ENCODE measurements around the gene NPHS1. TPM values are rescaled to one million over a fixed set of nuclear protein-coding genes. Genes with fewer than 3 reads are reported as not detected.
"Not testable (repeated sequence)": the region's sequence is repeated elsewhere in the genome, so short reads cannot be mapped to it uniquely, and the experiment has no call there.

Gene NPHS1
- total RNA-seq, 4 donors from 2014 or later: not detected

DNA sequence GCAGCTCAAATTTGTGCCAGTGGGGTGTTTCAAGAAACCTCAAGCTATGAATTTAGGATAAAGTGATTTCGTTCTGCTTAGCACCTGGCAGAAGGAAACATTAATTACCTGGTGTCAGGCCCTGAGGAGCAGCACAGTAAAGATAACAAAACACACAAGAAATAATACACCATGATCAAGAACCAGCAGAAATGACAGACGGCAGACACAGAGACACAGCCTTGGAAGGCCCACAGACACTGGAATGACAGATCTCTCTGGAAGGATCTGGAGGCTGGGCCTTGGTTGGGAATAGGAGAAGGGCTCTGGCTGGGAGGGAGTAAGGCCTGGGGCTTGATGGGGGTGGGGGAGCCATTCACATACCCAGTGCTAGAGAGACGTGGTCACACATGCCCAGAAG, 50.5 kb downstream of the NPHS1 start:
- H3K4me1 ChIP-seq: no peaks in the 10 kb centered on the region
- no peak overlapping the region for H3K27ac ChIP-seq
- WGBS, 2 donors: 29 to 41% methylated on average over 2 to 3 of the region's 3 CpGs
- no peak overlapping the region for H3K4me3 ChIP-seq
- intact Hi-C loops (cut with DNase I): no loop called here
- H3K27me3 ChIP-seq: peaks cover 0 to 58% (median 3%) of the 10 kb centered on the region in 4 donors
- TF ChIP-seq, protein P1, sequence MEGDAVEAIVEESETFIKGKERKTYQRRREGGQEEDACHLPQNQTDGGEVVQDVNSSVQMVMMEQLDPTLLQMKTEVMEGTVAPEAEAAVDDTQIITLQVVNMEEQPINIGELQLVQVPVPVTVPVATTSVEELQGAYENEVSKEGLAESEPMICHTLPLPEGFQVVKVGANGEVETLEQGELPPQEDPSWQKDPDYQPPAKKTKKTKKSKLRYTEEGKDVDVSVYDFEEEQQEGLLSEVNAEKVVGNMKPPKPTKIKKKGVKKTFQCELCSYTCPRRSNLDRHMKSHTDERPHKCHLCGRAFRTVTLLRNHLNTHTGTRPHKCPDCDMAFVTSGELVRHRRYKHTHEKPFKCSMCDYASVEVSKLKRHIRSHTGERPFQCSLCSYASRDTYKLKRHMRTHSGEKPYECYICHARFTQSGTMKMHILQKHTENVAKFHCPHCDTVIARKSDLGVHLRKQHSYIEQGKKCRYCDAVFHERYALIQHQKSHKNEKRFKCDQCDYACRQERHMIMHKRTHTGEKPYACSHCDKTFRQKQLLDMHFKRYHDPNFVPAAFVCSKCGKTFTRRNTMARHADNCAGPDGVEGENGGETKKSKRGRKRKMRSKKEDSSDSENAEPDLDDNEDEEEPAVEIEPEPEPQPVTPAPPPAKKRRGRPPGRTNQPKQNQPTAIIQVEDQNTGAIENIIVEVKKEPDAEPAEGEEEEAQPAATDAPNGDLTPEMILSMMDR (IDR thresholded peaks at IDR 0.05): no peak
- no peak for TF ChIP-seq POLR2A (IDR thresholded peaks at IDR 0.05)
- no peaks in the 10 kb centered on the region for H3K36me3 ChIP-seq
- no peaks in the 10 kb centered on the region for H3K9me3 ChIP-seq
- no peak for DNase-seq

DNA sequence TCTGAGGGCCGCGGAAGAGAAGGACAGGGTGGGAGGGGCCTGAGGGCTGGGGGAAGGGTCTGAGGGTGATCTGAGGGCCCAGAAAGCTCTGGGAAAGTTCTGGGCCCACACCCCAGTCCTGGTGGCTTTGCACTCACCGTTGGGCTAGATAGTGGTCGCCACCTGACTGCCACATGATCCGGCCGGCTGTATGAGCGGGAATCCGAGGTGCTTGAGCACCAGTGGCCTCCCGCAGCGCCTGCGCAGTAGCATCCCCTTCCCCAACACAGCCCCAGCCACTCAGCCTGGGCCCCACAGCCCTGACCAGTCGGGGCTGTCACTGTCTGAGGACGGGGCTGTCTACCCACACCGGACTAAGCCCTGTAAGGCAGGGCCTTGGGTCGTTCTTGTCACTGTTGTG, 54.6 kb downstream of the NPHS1 start:
- intact Hi-C loops (cut with DNase I): no loop called here
- Histone ChIP-seq H3K4me1 (no peaks in the 10 kb centered on the region), H3K27me3 (peaks cover 0 to 71% (median 5%) of the 10 kb centered on the region in 4 donors), H3K4me3 (peak overlapping the region in 2 of 4 donors; percentile 15 to 43), H3K27ac (no peak overlapping the region), H3K36me3 (no peaks in the 10 kb centered on the region), H3K9me3 (no peaks in the 10 kb centered on the region)
- TF ChIP-seq, protein P1 (IDR thresholded peaks at IDR 0.05): no peak
- no peak for TF ChIP-seq POLR2A (IDR thresholded peaks at IDR 0.05)
- 6 to 14% methylated on average over 6 of the region's 15 CpGs for WGBS, 2 donors
- no peak for DNase-seq

DNA sequence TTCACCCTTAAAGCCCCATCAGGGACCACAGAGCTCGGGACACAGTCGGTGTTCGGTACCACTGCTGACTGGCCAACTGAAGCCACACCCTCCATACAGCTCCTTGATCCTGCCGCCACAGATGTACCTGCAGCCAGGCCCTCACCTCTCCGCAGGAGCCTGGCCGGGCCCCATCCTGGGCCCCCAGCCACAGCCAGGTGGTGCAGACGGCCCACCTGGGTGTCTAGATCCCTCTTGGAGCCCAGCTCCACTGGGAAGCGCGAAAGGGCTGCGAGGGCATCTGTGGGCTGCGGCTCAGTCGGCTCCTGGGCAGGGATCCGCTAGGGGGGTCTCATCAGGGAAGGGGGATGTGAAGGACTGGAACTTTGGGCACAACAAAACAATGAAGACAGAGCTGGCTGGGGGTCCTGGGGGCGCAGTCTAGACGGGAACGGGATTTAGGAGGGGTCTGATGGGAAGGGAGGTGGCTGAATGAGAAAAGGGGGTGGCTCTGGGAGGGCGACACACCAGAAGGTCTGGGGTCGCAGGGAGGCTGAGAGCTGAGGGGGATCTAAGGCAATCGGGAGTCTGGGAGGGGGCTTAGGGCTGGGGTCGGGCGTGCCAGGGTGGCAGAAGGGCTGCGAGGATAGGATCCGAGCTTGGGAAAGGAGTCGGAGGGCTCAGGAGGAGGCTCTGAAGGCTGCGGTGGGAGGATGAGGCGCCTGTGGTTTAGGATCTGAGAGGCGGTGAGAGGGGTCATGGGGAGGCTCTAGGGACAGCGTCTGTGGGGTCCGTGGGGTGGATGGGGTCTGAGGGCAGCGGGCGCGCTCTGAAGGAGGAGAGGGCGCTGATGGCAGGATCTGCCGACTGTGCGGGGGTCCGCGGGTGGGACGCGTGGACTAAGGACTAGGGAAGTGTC, 55.4 kb downstream of the NPHS1 start:
- no peak for DNase-seq
- intact Hi-C loops (cut with DNase I): no loop called here
- Histone ChIP-seq H3K27ac (no peak overlapping the region), H3K4me1 (no peaks in the 10 kb centered on the region), H3K36me3 (no peaks in the 10 kb centered on the region), H3K4me3 (peak overlapping the region in 2 of 4 donors; percentile 15 to 43), H3K9me3 (no peaks in the 10 kb centered on the region), H3K27me3 (peaks cover 0 to 75% (median 5%) of the 10 kb centered on the region in 4 donors)
- WGBS, 2 donors: 15 to 24% methylated on average over 28 to 29 of the region's 39 CpGs
- TF ChIP-seq, protein P1 (IDR thresholded peaks at IDR 0.05): no peak
- no peak for TF ChIP-seq POLR2A (IDR thresholded peaks at IDR 0.05)

DNA sequence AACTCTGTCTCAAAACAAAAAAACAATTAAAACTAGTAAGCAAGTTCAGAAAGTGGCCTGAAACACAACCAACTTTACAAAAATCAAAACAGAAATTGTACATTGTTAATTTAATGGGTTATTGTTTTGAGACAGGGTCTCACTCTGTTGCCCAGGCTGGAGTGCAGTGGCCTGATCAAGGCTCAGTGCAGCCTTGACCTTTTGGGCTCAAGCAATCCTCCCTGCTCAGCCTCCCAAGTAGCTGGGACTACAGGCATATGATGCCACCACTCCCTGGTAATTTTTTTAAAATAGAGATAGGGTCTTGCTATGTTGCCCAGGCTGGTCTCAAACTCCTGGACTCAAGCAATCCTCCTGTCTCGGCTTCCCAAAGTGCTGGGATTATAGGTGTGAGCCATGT, 56.7 kb downstream of the NPHS1 start:
- WGBS, 2 donors: 69 to 78% methylated on average over 1 of the region's 1 CpG
- DNase-seq; H3K27ac ChIP-seq; intact Hi-C loops (cut with DNase I); H3K4me3 ChIP-seq; H3K9me3 ChIP-seq; H3K4me1 ChIP-seq; H3K36me3 ChIP-seq: not testable (repeated sequence)
- H3K27me3 ChIP-seq: peaks cover 0 to 63% (median 5%) of the 10 kb centered on the region in 4 donors

DNA sequence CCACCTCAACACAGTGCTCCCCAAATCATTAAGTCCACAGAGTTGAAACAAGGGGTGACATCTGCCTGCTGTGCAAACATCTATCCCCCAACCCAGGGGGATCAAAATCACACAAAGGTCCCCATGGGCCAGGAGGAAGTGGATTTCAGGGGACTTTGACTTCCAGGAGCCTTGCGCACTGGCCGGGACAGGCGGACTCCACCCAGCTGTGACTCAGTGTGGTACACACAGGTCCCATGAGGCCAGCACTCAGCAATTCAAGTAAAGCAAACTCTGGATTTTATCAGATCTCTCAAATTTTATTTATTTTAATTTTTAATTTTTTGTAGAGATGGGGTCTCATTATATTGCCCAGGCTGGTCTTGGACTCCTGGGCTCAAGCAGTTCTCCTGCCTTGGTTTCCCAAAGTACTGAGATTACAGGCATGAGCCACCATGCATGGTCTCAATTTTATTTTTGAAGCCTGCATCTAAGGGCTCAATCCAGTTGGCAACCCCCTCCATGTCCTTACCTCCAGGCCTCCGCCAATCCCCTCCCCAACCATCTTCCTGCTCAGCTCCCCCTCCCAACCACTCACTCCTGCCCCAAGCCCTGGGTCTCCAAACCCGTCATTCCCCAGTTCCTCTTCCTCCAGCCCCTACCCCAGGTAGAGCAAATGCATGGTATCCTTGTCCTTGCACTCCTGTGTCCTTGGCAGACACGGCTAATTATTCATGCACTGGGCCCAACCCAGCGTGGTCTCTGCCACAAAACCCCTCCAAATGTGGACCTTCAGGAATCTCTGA, 58.7 kb downstream of the NPHS1 start:
- WGBS, 2 donors: 59 to 78% methylated on average over 7 of the region's 7 CpGs
- Histone ChIP-seq H3K9me3 (no peaks in the 10 kb centered on the region), H3K4me1 (no peaks in the 10 kb centered on the region), H3K27ac (no peak overlapping the region), H3K27me3 (peaks cover 0 to 50% (median 5%) of the 10 kb centered on the region in 4 donors), H3K4me3 (no peak overlapping the region), H3K36me3 (no peaks in the 10 kb centered on the region)
- TF ChIP-seq, protein P1 (IDR thresholded peaks at IDR 0.05): no peak
- TF ChIP-seq POLR2A (IDR thresholded peaks at IDR 0.05): no peak
- intact Hi-C loops (cut with DNase I): no loop called here
- no peak for DNase-seq
